Mesenchymal stem cell (in vitro differentiated cells and primary cell): ENCODE results near the gene GIGYF2. TPM values are rescaled to one million over a fixed set of nuclear protein-coding genes. Genes with fewer than 3 reads are reported as not detected.

Experiments used
- DNase-seq: peaks from one replicate; pipeline ENCODE4 v3.0.0-alpha.2; 2013
- H2AFZ ChIP-seq: one replicate; pipeline ENCODE4 v1.6.1; 2013; ENCODE audit warnings: low read depth, mild to moderate bottlenecking, control low read depth, inconsistent platforms, low read length, moderate library complexity
- H2AK5ac ChIP-seq: 2 replicates; pipeline ENCODE4 v1.6.1; 2013; ENCODE audit warnings: low read length, moderate library complexity, mild to moderate bottlenecking, inconsistent platforms; ENCODE audit not compliant: severe bottlenecking
- H2BK120ac ChIP-seq: one replicate; pipeline ENCODE4 v1.6.1; 2013; ENCODE audit warnings: low read depth, mild to moderate bottlenecking, inconsistent platforms, low read length, moderate library complexity
- H2BK12ac ChIP-seq, 2 experiments: one replicate each; pipeline ENCODE4 v1.6.1; 2013; ENCODE audit warnings: inconsistent platforms in 2 of 2, low read length in 2 of 2, mild to moderate bottlenecking in 2 of 2, moderate library complexity in 2 of 2, control low read depth in 1 of 2
- H2BK15ac ChIP-seq: one replicate; pipeline ENCODE4 v1.6.1; 2013; ENCODE audit warnings: mild to moderate bottlenecking, low read depth, inconsistent platforms; ENCODE audit not compliant: poor library complexity, severe bottlenecking
- H2BK5ac ChIP-seq: 2 replicates; pipeline ENCODE4 v1.6.1; 2013; ENCODE audit warnings: low read depth, mild to moderate bottlenecking, low read length, control low read depth, inconsistent platforms; ENCODE audit not compliant: poor library complexity, severe bottlenecking
- H3K14ac ChIP-seq, 2 experiments: one replicate each; pipeline ENCODE4 v1.6.1; 2013; ENCODE audit warnings: inconsistent platforms in 2 of 2, low read length in 2 of 2, control low read depth in 1 of 2, mild to moderate bottlenecking in 1 of 2, moderate library complexity in 1 of 2
- H3K18ac ChIP-seq, 2 experiments: one replicate each; pipeline ENCODE4 v1.6.1; 2013; ENCODE audit warnings: inconsistent platforms in 2 of 2, low read length in 2 of 2, control low read depth in 1 of 2, low read depth in 1 of 2, mild to moderate bottlenecking in 1 of 2
- H3K23ac ChIP-seq, 2 experiments: one replicate each; pipeline ENCODE4 v1.6.1; 2013; ENCODE audit warnings: inconsistent platforms in 2 of 2, low read length in 2 of 2, mild to moderate bottlenecking in 2 of 2, moderate library complexity in 2 of 2, control low read depth in 1 of 2
- H3K27ac ChIP-seq: 2 replicates; pipeline ENCODE4 v1.5.1; 2013; ENCODE audit warnings: mild to moderate bottlenecking, moderate library complexity, low read length, control low read depth, inconsistent platforms; ENCODE audit not compliant: poor library complexity, severe bottlenecking
- H3K27me3 ChIP-seq, 2 experiments: 2 replicates each; pipeline versions ENCODE4 v1.6.1 to v1.7.0; 2013; ENCODE audit warnings: low read length in 2 of 2, mild to moderate bottlenecking in 2 of 2, moderate library complexity in 2 of 2, control low read depth in 1 of 2, inconsistent platforms in 1 of 2; ENCODE audit not compliant: control insufficient read depth in 1 of 2, insufficient read depth in 1 of 2
- H3K36me3 ChIP-seq, 2 experiments: 2 replicates each; pipeline versions ENCODE4 v1.6.1 to v1.7.0; 2013; ENCODE audit warnings: low read length in 2 of 2, control low read depth in 1 of 2, inconsistent platforms in 1 of 2, low read depth in 1 of 2, mild to moderate bottlenecking in 1 of 2; ENCODE audit not compliant: insufficient read depth in 2 of 2, control insufficient read depth in 1 of 2
- H3K4ac ChIP-seq, 2 experiments: one replicate each; pipeline ENCODE4 v1.6.1; 2013; ENCODE audit warnings: inconsistent platforms in 2 of 2, low read length in 2 of 2, mild to moderate bottlenecking in 2 of 2, moderate library complexity in 2 of 2, control low read depth in 1 of 2, low read depth in 1 of 2
- H3K4me1 ChIP-seq: 2 replicates; pipeline ENCODE4 v1.6.1; 2013; ENCODE audit warnings: low read depth, low read length, control low read depth; ENCODE audit not compliant: control insufficient read depth, insufficient read depth
- H3K4me2 ChIP-seq: 2 replicates; pipeline ENCODE4 v1.6.1; 2013; ENCODE audit warnings: low read length, mild to moderate bottlenecking, inconsistent platforms; ENCODE audit not compliant: poor library complexity, severe bottlenecking
- H3K4me3 ChIP-seq, 2 experiments: 2 replicates each; pipeline versions ENCODE4 v1.5.1 to v1.7.0; 2013; ENCODE audit warnings: low read length in 2 of 2, mild to moderate bottlenecking in 2 of 2, control low read depth in 1 of 2, low read depth in 1 of 2; ENCODE audit not compliant: insufficient read depth in 1 of 2
- H3K79me1 ChIP-seq: replicated peaks from 2 replicates; pipeline ENCODE4 v1.6.1; 2013; ENCODE audit warnings: mild to moderate bottlenecking, control low read depth, low read length, inconsistent platforms; ENCODE audit not compliant: poor library complexity, severe bottlenecking
- H3K9ac ChIP-seq: 2 replicates; pipeline ENCODE4 v1.7.0; 2013; ENCODE audit warnings: mild to moderate bottlenecking, low read length, moderate library complexity
- H3K9me3 ChIP-seq: 2 replicates; pipeline ENCODE4 v1.7.0; 2013; ENCODE audit warnings: mild to moderate bottlenecking, low read length; ENCODE audit not compliant: control insufficient read depth
- H4K8ac ChIP-seq: one replicate; pipeline ENCODE4 v1.6.1; 2013; ENCODE audit warnings: inconsistent platforms, mild to moderate bottlenecking, low read length, moderate library complexity
- H4K91ac ChIP-seq: one replicate; pipeline ENCODE4 v1.6.1; 2013; ENCODE audit warnings: mild to moderate bottlenecking, low read length, inconsistent platforms
- WGBS: methylation state at CpG from one replicate; pipeline ENCODE4 v1.1.7; 2013; ENCODE audit warnings: mixed read lengths; 5-methylcytosine and 5-hydroxymethylcytosine counted together
- small RNA-seq: library from polyadenylated mRNA; stranded (forward); fragments of <200 nt; extraction: miRNeasy Mini kit (QIAGEN cat#:217004); gene quantifications from one replicate; pipeline ENCODE3, GENCODE V24; 2013; ENCODE audit warnings: low read depth

The GIGYF2 gene

GRCh38 chr2:232908695-232909094 is 211.6 kb downstream of the GIGYF2 start:
- H2BK15ac ChIP-seq, result no peak overlapping the region
- H3K79me1 ChIP-seq, result no peaks in the 10 kb centered on the region
- H2BK12ac ChIP-seq, result no peak overlapping the region
- no peak overlapping the region for H3K14ac ChIP-seq
- H3K4ac ChIP-seq, result no peak overlapping the region
- no peak overlapping the region for H3K23ac ChIP-seq
- H3K27me3 ChIP-seq, result peaks cover 0 to 5% of the 10 kb centered on the region in 2 experiments
- H3K4me1 ChIP-seq, result peaks cover 2% of the 10 kb centered on the region
- no peak overlapping the region for H2BK120ac ChIP-seq
- H2AK5ac ChIP-seq, result no peak overlapping the region
- H3K9me3 ChIP-seq, result peaks cover 12% of the 10 kb centered on the region
- H3K4me2 ChIP-seq, result no peak overlapping the region
- H3K36me3 ChIP-seq, result no peaks in the 10 kb centered on the region
- no peak for DNase-seq
- H4K8ac ChIP-seq, result no peak overlapping the region
- no peak overlapping the region for H3K18ac ChIP-seq
- 57% methylated on average over 6 of the region's 6 CpGs for WGBS
- H2BK5ac ChIP-seq, result no peak overlapping the region
- H3K9ac ChIP-seq, result no peak overlapping the region
- no peak overlapping the region for H4K91ac ChIP-seq
- H3K27ac ChIP-seq, result no peak overlapping the region
- H3K4me3 ChIP-seq, result no peak overlapping the region
- H2AFZ ChIP-seq, result no peak overlapping the region

Small RNA genes lying within 50 kb of the gene (small RNA-seq; reads per million reads assigned to genes)
- gene RF00019, result not detected
- not detected for gene RN7SL359P
- gene RNU6-107P, result not detected
